IPS DF 4.7 (cell line): ENCODE measurements around the gene CACNA1D.
A peak's percentile ranks its signal among the peaks of the same experiment; 100 is the strongest.
"Not testable (repeated sequence)": the region's sequence is repeated elsewhere in the genome, so short reads cannot be mapped to it uniquely, and the experiment has no call there.

ENCODE experiments used
- DNase-seq: peaks from one replicate; pipeline ENCODE4 v3.0.0-alpha.2; 2013; ENCODE audit warnings: low spot score; ENCODE audit errors: extremely low read depth

Gene CACNA1D

GRCh38 chr3:53493963-53494791 is at the start of gene CACNA1D:
TSS of gene CACNA1D (plus strand) at chr3:53494611. CDS start at chr3:53495167, 556 bp downstream.
- peak; percentile 53 for DNase-seq

GRCh38 chr3:53457068-53457467 is 37.3 kb upstream of the CACNA1D start:
- no peak for DNase-seq

- DNase-seq, result no peak
Measured at GRCh38 chr3:53460326-53460725, 34.1 kb upstream of the CACNA1D start.

GRCh38 chr3:53464424-53464823 is 30.0 kb upstream of the CACNA1D start:
- no peak for DNase-seq

GRCh38 chr3:53469758-53470157 is 24.7 kb upstream of the CACNA1D start:
- DNase-seq, result not testable (repeated sequence)

GRCh38 chr3:53473422-53473821 is 21.0 kb upstream of the CACNA1D start:
- DNase-seq, result no peak

- DNase-seq, result not testable (repeated sequence)
Measured at GRCh38 chr3:53476372-53476771, 18.0 kb upstream of the CACNA1D start.

- not testable (repeated sequence) for DNase-seq
Measured at GRCh38 chr3:53477689-53478088, 16.7 kb upstream of the CACNA1D start.

GRCh38 chr3:53478166-53478830 is 16.1 kb upstream of the CACNA1D start:
- DNase-seq, result no peak

- DNase-seq, result no peak
Measured at GRCh38 chr3:53478921-53479664, 15.3 kb upstream of the CACNA1D start.

- no peak for DNase-seq
Measured at GRCh38 chr3:53482227-53482626, 12.2 kb upstream of the CACNA1D start.

- no peak for DNase-seq
Measured at GRCh38 chr3:53483821-53484220, 10.6 kb upstream of the CACNA1D start.

- no peak for DNase-seq
Measured at GRCh38 chr3:53484984-53485383, 9.4 kb upstream of the CACNA1D start.

- DNase-seq, result no peak
Measured at GRCh38 chr3:53485675-53486403, 8.6 kb upstream of the CACNA1D start.

GRCh38 chr3:53486961-53487654 is 7.3 kb upstream of the CACNA1D start:
- DNase-seq, result no peak

GRCh38 chr3:53489386-53489785 is 5.0 kb upstream of the CACNA1D start:
- DNase-seq, result no peak

- no peak for DNase-seq
Measured at GRCh38 chr3:53489787-53490458, 4.5 kb upstream of the CACNA1D start.

GRCh38 chr3:53490459-53490968 is 3.9 kb upstream of the CACNA1D start:
- no peak for DNase-seq

- no peak for DNase-seq
Measured at GRCh38 chr3:53491276-53491675, 3.1 kb upstream of the CACNA1D start.

- no peak for DNase-seq
Measured at GRCh38 chr3:53493595-53493962, 832 bp upstream of the CACNA1D start.
